Measurements from ENCODE around the gene MYO1E.

Gene MYO1E

GRCh38 chr15:59312205-59312604 is 60.5 kb downstream of the MYO1E start:
- DNase-seq, result no peak

- no peak for DNase-seq
Observed at GRCh38 chr15:59311195-59311594, 61.5 kb downstream of the MYO1E start.

- no peak for DNase-seq
Observed at GRCh38 chr15:59309405-59309804, 63.3 kb downstream of the MYO1E start.

GRCh38 chr15:59307165-59307537 is 65.5 kb downstream of the MYO1E start:
- DNase-seq, result no peak

GRCh38 chr15:59306520-59307164 is 66.0 kb downstream of the MYO1E start:
- DNase-seq, result no peak

GRCh38 chr15:59304807-59305206 is 67.9 kb downstream of the MYO1E start:
- DNase-seq, result no peak

GRCh38 chr15:59304034-59304795 is 68.5 kb downstream of the MYO1E start:
- no peak for DNase-seq

- no peak for DNase-seq
Observed at GRCh38 chr15:59303633-59304032, 69.0 kb downstream of the MYO1E start.

GRCh38 chr15:59303136-59303535 is 69.5 kb downstream of the MYO1E start:
- no peak for DNase-seq

- DNase-seq, result no peak
Observed at GRCh38 chr15:59301527-59301926, 71.1 kb downstream of the MYO1E start.

GRCh38 chr15:59300618-59301139 is 72.0 kb downstream of the MYO1E start:
- DNase-seq, result no peak

GRCh38 chr15:59299929-59300617 is 72.6 kb downstream of the MYO1E start:
- peak; percentile 75 for DNase-seq

GRCh38 chr15:59298854-59299250 is 73.8 kb downstream of the MYO1E start:
- no peak for DNase-seq

GRCh38 chr15:59298225-59298853 is 74.3 kb downstream of the MYO1E start:
- DNase-seq, result peak; percentile 55

- no peak for DNase-seq
Observed at GRCh38 chr15:59296181-59296617, 76.5 kb downstream of the MYO1E start.

GRCh38 chr15:59295261-59296001 is 77.2 kb downstream of the MYO1E start:
- no peak for DNase-seq

GRCh38 chr15:59294574-59295260 is 78.0 kb downstream of the MYO1E start:
- no peak for DNase-seq

- DNase-seq, result no peak
Observed at GRCh38 chr15:59292442-59293151, 80.1 kb downstream of the MYO1E start.

GRCh38 chr15:59291213-59291549 is 81.5 kb downstream of the MYO1E start:
- no peak for DNase-seq

GRCh38 chr15:59290295-59291212 is 82.1 kb downstream of the MYO1E start:
- no peak for DNase-seq

Data from stimulated activated CD4-positive, alpha-beta T cell treated with anti-CD3 and anti-CD28 coated beads, Interleukin-4, amount 100 ng/mL, for 24 hours (primary cell).